Measurements from ENCODE around the gene CHADL. TPM values are rescaled to one million over a fixed set of nuclear protein-coding genes. Genes with fewer than 3 reads are reported as not detected.
"Not testable (repeated sequence)": the region's sequence is repeated elsewhere in the genome, so short reads cannot be mapped to it uniquely, and the experiment has no call there.

CHADL gene
- total RNA-seq, 1 experiment from 2014 or later = 0.13 TPM

- in situ Hi-C loops (cut with HindIII; ENCODE audit: low pct_unique_long_range_greater_than_20kb, low sequenced_read_pairs) = no loop called here
- DNase-seq (ENCODE audit: low read depth, low spot score) = no peak
Measured at GRCh38 chr22:41206719-41207118, 34.0 kb downstream of the CHADL start.

DNA sequence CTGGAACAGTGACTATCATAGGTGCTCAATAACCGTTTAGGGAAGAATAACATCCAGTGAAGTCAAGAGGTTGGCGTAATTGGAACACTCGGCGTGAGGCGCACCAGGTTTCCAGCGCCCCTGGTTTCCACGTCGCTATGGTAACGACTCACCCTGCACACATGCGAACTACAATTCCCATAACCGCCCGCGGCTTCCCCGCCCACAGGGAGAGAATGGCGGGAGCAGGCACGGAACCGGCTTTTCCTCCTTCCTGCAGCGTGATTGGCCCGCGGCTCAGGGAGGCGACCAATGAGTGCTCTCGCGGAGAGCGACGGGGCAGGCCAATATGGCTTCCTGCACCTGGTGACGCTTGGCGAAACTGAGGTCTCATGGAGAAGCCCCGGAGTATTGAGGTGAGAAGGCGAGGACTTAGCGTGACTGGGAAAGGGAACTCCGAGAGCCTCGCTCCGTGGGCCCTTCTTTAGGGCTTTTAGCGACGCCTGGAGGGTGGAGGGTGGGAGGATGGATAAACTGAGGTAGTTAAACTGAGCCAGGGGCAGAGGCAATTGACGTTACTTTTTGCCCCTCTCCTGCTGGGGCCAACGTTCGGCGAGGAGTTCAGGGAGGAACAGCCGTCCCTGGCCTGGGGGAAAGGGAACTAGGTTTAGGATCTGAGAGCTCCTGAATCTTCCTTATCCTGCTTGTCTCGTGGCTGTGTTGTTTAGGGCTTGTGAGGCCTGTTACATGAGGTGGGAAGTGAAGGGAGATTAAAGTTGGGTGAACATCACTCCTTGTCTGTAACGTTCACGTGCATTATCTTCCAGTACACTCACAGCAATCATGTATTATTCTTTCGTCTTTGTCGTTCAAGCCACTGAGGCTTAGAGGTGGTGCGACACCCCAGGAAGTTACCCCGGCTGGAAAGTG, 35.5 kb downstream of the CHADL start, which contains the start of gene L3MBTL2:
TSS of gene L3MBTL2 (plus strand) at position 321 of the 909 bp plus-strand sequence. CDS start at position 372, 51 bp downstream.
- peak; percentile 99 for DNase-seq (ENCODE audit: low read depth, low spot score)
- in situ Hi-C loops (cut with HindIII; ENCODE audit: low pct_unique_long_range_greater_than_20kb, low sequenced_read_pairs) = no loop called here

GRCh38 chr22:41204066-41204465, 36.7 kb downstream of the CHADL start:
- in situ Hi-C loops (cut with HindIII; ENCODE audit: low pct_unique_long_range_greater_than_20kb, low sequenced_read_pairs) = no loop called here
- no peak for DNase-seq (ENCODE audit: low read depth, low spot score)

- DNase-seq (ENCODE audit: low read depth, low spot score) = no peak
- in situ Hi-C loops (cut with HindIII; ENCODE audit: low pct_unique_long_range_greater_than_20kb, low sequenced_read_pairs) = no loop called here
Measured at GRCh38 chr22:41203118-41203517, 37.6 kb downstream of the CHADL start.

DNA sequence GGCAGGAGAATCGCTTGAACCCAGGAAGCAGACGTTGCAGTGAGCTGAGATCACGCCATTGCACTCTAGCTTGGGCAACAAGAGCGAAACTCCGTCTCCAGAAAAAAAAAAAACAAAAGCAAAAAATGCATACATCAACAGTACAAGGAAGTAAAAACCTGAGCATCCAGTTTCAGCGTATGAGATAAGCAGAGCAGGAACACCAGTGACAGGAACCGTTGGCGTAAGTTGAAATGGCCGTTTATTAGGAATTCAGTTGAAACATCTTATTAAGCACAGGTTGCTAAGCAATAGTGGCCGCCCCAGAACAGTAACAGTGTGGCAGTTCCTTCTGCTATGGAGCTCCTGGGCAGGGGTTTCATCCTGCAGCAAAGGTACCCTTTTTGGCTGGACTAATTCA, 39.6 kb downstream of the CHADL start:
- DNase-seq (ENCODE audit: low read depth, low spot score) = no peak
- in situ Hi-C loops (cut with HindIII; ENCODE audit: low pct_unique_long_range_greater_than_20kb, low sequenced_read_pairs) = no loop called here

GRCh38 chr22:41198027-41198580, 42.6 kb downstream of the CHADL start:
- peak; percentile 67 for DNase-seq (ENCODE audit: low read depth, low spot score)
- in situ Hi-C loops (cut with HindIII; ENCODE audit: low pct_unique_long_range_greater_than_20kb, low sequenced_read_pairs) = no loop called here

DNA sequence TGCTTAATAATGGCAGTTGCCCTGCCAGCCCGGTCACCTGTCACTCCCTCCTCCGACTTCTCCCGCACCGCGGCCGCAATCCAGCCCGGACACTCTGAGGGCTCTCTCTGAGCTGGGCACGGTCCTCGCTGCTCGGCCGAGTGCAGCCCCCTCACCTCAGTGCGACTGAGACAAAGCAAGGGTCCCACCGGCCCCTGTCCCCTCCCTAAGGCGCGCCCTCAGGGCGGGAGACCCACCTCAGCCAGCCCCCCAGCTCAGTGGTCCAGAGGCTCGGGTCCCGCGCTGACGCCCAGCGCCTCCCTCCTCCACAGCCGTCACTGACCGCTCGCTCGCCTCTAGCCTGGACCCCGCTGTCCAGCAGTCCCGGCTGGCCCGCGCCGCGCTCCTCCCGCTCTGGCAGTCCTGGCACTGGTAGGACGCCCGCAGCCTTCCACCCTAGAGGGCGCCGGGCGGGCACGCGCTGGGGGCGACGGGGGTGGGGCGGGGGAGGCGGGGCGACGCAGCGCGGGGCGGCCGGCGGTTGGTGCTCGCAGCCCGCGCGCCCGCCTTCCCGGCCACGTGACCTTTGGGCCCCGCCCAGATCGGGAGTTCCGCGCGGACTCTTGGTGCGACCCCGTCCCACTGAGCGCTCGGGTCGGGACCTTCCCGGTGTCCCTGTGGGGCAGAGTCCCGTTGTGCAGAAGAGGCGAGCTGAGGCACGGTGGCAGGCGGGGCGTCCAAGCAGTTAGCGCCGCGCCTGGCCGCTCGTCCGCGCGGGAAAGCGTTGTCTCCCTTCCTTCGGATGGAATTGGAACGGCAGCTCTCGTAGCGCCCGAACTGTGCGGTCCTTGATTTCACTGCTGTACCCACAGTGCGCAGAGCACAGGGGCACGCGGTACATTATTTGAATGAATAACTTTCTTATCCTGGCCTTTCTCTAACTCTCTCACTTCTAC, 43.4 kb downstream of the CHADL start:
- in situ Hi-C loops (cut with HindIII; ENCODE audit: low pct_unique_long_range_greater_than_20kb, low sequenced_read_pairs) = no loop called here
- peak; percentile 79 for DNase-seq (ENCODE audit: low read depth, low spot score)

GRCh38 chr22:41193829-41194228, 46.9 kb downstream of the CHADL start:
- in situ Hi-C loops (cut with HindIII; ENCODE audit: low pct_unique_long_range_greater_than_20kb, low sequenced_read_pairs) = no loop called here
- no peak for DNase-seq (ENCODE audit: low read depth, low spot score)

DNA sequence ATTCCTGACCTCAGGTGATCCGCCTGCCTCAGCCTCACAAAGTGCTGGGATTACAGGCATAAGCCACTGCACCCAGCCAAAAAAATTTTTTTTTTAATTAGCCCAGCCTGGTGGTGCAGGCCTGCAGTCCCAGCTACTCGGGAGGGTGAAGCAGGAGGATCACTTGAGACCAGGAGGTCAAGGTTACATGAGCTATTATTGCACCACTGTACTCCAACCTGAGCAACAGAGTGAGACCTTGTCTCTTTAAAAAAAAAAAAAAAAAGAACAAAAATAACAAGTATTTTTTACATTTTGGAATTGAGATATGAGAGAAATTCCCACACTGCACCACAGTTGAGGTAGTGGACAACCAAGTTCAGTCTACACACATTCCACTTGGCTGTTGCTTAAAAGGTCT, 49.3 kb downstream of the CHADL start:
- no peak for DNase-seq (ENCODE audit: low read depth, low spot score)
- in situ Hi-C loops (cut with HindIII; ENCODE audit: low pct_unique_long_range_greater_than_20kb, low sequenced_read_pairs) = no loop called here

DNA sequence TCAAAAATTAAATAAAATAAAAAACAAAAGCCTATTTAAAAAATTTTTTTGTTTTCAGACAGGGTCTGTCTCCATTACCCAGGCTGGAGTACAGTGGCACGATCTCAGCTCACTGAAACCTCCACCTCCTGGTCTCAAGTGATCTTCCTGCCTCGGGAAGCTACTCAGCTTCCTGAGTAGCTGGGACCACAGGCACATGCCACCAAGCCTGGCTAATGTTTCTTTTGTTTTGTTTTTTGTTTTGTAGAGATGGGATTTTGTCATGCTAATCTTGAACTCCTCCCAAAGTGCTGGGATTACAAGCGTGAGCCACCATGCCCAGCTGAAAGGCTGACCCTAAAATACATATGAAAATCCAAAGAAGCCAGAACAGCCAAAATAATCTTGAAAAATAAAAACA, 56.1 kb downstream of the CHADL start:
- in situ Hi-C loops (cut with HindIII; ENCODE audit: low pct_unique_long_range_greater_than_20kb, low sequenced_read_pairs) = no loop called here
- no peak for DNase-seq (ENCODE audit: low read depth, low spot score)

- in situ Hi-C loops (cut with HindIII; ENCODE audit: low pct_unique_long_range_greater_than_20kb, low sequenced_read_pairs) = no loop called here
- DNase-seq (ENCODE audit: low read depth, low spot score) = no peak
Measured at GRCh38 chr22:41181349-41182241, 59.1 kb downstream of the CHADL start.

DNA sequence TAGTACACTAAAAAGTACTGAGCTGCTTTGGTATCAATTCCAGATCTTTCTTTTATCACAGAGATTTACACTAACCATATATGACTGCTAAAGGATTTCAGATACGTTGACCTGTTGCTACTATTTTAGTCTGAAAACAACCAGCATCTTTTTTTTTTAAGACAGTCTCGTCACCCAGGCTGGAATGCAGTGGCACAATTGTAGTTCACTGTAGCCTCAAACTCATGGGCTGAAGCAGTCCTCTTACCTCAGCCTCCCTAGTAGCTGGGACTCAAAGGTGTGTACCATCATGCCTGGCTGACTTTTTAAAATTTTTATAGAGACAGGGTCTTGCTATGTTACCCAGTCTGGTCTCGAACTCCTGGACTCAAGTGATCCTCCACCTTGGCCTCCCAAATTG, 59.8 kb downstream of the CHADL start:
- in situ Hi-C loops (cut with HindIII; ENCODE audit: low pct_unique_long_range_greater_than_20kb, low sequenced_read_pairs) = no loop called here
- DNase-seq (ENCODE audit: low read depth, low spot score) = no peak

GRCh38 chr22:41180362-41180761, 60.4 kb downstream of the CHADL start:
- DNase-seq (ENCODE audit: low read depth, low spot score); in situ Hi-C loops (cut with HindIII; ENCODE audit: low pct_unique_long_range_greater_than_20kb, low sequenced_read_pairs): not testable (repeated sequence)

Small RNA genes within 50 kb of the gene (small RNA-seq; reads per million reads assigned to genes)
- gene MIR6889 = 0 reads per million in 2 experiments

Other genes with a start within 250 kb of the CHADL start
- gene EP300, start 148.3 kb downstream of the CHADL start, total RNA-seq (2014; rRNA removed; shearing (Covaris generic)) = 29.0 and 33.4 TPM in 2 replicates
- 29.4 and 29.9 TPM in 2 replicates for gene L3MBTL2, start 35.6 kb downstream of the CHADL start, total RNA-seq (2014; rRNA removed; shearing (Covaris generic))
- gene RANGAP1, start 45.3 kb upstream of the CHADL start, total RNA-seq (2014; rRNA removed; shearing (Covaris generic)) = 60.7 and 64.2 TPM in 2 replicates
- gene ZC3H7B, start 60.6 kb upstream of the CHADL start, total RNA-seq (2014; rRNA removed; shearing (Covaris generic)) = 55.1 and 55.8 TPM in 2 replicates
- gene TEF, start 141.0 kb upstream of the CHADL start, total RNA-seq (2014; rRNA removed; shearing (Covaris generic)) = 4.9 and 6.9 TPM in 2 replicates
- 19.9 and 23.4 TPM in 2 replicates for gene TOB2, start 205.9 kb upstream of the CHADL start, total RNA-seq (2014; rRNA removed; shearing (Covaris generic))
- 116 and 124 TPM in 2 replicates for gene PHF5A, start 227.8 kb upstream of the CHADL start, total RNA-seq (2014; rRNA removed; shearing (Covaris generic))
- gene ACO2, start 228.2 kb upstream of the CHADL start, total RNA-seq (2014; rRNA removed; shearing (Covaris generic)) = 128 and 133 TPM in 2 replicates

All from SK-MEL-5 (cell line).